NCI-H2107 (cell line): ENCODE data around the gene C3.

Experiments used
- DNase-seq: peaks from one replicate; lab custom pipeline; 2025; lab: John Stamatoyannopoulos, UW

C3 gene

GRCh38 chr19:6730941-6731670 is 10.7 kb upstream of the C3 start:
- no peak for DNase-seq

GRCh38 chr19:6730153-6730804 is 9.8 kb upstream of the C3 start:
- no peak for DNase-seq

DNA sequence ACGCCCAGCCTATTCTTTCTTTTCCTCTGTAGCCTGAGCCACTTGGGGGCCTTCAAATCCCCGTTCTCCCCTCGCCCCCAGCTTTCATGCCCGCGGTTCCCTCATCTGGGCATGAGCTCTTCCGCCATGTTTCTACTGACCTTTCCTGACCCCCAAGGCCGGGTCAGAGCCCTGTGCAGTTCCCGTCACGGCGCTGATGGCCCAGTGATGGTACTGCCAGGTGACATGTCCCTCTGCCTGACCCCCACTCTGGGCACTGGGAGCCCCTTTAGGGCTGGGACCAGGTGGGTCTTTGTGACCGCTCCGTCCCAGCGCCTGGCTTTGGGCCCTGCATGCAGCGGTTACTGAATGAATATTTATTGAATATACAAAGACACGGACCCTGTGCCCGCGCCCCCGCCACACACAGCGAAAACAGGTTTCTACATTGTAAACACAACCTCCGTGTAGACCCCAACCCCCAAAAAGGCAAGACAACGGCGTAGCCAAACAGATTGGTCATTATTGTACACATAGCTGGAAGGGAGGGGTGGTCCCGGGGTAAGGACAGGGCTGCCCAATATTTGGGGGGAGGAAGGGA is 9.2 kb upstream of the C3 start:
- no peak for DNase-seq

DNA sequence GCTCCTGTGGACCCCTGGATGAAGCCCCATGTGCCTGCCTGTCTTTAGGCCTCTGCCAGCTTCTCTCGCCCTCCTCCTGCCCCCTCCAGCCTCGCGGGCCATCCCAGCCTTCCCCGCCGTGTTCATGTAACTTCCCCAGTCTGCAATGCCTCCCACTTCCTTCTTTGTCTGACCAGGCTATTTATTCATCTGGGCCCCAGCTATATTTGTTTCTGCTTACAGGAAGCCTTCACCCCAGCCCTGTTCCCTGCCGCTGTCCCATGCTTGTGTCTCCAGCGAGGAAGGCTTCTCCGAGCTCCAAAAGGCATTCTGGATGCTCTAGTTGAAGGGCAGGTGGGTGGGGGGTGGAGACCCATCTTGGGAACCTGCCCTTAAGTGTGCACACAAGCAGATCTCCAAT is 7.9 kb upstream of the C3 start:
- no peak for DNase-seq

GRCh38 chr19:6725513-6726231 is 5.2 kb upstream of the C3 start:
- no peak for DNase-seq

- DNase-seq, result no peak
These were observed 4.4 kb upstream of the C3 start for GRCh38 chr19:6724631-6725492.

- no peak for DNase-seq
These were observed 3.3 kb upstream of the C3 start for GRCh38 chr19:6723738-6724137.

GRCh38 chr19:6723108-6723618 is 2.7 kb upstream of the C3 start:
- DNase-seq, result no peak

DNA sequence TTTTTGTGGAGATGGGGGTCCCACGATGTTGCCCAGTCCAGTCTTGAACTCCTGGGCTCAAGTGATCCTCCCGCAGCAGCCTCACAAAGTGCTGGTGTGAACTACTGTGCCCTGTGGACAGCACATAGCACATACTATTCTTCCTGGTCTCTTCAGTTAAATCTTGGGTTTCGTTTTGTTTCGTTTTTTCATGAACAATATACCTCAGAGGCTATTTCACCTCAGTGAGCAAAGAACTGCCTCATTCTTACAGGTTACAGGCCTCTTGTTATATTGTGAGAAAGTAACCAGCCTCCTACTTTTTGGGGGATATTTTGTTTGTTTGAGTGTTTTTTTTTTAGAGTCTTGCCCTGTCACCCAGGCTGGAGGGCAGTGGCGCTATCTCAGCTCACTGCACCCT is 1.3 kb upstream of the C3 start:
- DNase-seq, result no peak

GRCh38 chr19:6721138-6721474 is 656 bp upstream of the C3 start:
- no peak for DNase-seq

DNA sequence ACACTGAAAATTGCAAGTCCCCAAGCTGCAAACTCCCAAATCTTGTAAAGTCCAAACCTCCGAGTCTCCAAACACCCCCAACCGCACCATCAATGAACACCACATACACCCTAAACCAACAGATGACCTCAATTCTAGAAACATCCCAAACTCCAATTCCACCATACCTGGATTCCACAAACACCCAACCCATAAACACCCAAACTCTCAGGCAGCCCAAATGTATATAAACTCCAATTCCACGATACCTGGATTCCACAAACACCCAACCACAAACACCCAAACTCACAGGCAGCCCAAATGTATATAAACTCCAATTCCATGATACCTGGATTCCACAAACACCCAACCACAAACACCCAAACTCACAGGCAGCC is 470 bp downstream of the C3 start:
- DNase-seq, result no peak

DNA sequence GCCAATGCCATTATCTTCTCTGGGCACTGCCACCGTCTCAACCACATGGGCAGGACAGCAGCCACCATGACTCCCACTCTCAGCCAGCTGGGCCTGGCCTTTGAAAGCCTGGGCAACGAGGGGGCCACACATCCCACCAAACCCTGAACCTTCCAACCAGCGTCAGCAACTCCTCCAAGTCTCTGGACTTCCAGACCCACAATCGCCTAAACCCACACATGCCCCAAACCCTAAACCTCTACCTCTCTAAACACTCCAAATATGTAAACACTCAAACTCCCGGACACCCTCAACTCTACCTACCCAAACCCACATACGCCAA is 949 bp downstream of the C3 start:
- DNase-seq, result no peak

DNA sequence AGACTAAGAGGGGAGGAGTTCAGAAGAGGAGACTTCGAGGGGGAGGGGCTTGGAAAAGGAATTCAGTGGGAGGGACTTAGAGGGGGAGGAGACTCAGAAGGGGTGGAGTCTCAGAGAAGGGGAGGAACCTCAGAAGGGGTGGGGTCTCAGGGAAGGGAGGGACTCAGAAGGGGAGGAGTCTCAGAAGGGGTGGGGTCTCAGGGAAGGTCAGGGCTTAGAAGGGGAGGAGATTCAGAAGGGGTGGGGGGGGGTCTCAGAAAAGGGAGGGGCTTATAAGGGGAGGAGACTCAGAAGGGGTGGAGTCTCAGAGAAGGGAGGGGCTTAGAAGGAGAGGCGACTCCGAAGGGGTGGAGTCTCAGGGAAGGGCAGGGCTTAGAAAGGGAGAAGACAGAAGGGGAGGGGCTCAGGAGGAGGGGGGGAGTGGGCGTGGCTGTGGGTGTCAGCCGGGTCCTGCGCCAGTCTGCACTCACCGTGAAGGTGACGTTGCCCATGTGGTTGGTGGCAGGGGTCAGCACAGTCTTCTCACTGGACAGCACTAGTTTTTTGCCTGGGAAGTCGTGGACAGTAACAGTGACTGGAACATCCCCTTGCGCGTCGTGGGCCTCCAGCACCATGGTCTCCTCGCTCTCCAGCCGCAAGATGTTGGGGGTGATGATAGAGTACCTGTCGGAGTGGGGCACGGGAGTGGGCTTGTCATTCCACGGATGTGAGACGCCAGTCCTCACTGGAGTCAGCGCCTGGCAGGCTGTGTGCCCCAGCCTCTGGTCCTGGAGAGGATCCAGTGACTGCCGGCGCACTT is 1.5 kb downstream of the C3 start:
- no peak for DNase-seq

DNA sequence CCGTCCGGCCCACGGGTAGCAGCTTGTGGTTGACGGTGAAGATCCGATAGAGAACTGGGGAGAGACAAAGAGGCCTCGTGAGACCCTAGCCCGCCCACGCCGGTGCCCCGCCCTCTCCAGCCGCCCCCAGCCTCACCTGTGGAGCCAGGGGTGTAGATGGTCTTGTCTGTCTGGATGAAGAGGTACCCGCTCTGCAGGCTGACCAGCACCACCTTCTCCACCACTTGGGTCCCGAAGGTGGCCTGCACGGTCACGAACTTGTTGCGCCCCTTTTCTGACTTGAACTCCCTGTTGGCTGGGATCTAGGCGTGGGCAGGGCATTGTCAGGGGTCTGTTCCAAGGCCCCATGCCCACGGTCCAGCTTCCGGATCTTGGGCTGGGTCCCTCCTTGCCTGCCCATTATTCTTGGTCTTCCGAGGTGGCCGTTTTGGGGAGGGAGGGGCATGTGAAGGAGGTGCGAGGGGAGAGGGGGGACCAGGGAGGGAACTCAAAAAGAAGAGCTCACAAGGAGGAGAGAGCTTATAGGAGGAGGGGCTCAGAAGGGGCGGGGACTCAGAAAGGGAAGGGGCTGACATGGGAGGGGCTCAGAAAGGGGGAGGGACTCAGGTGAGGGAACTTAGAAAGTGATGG is 2.2 kb downstream of the C3 start:
- no peak for DNase-seq

DNA sequence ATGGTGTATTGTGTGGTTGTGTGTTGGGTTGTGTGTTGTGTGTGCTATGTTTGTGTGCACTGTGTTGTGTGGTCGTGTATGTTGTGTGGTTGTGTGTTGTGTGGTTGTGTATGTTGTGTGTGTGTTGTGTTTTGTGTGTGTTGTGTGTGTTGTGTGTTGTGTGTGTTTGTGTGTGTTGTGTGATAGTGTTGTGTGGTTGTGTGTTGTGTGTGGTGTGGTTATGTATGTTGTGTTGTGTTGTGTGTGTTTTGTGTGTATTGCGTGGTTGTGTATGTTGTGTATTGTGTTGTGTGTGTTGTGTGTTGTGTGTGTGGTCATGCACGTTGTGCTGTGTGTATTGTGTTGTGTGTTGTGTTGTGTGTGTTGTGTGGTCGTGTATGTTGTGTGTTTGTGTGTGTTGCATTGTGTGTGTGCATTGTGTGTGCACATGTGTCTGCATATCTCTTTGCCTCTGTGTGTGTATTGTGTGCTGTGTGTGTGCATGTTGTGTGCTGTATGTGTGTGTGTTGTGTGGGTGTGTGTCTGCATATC is 2.9 kb downstream of the C3 start:
- DNase-seq, result no peak

GRCh38 chr19:6717036-6717435 is 3.4 kb downstream of the C3 start:
- DNase-seq, result no peak

DNA sequence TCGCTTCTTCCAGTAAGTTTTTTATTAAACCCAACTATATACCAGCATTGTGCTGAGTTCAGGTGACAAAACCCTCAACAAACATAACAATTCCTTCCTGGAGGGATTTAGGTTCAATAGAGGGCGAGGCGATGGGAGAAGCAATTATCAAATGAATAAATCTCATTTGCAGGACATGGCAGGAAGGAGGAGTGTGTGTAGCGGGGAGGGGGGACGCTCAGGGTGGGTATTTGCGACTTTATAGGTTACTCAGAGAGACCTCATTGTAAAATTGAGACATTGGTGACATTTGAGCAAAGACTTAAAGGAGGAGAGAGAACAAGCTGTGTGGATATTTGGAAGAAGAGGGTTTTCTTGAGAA is 3.9 kb downstream of the C3 start:
- DNase-seq, result no peak

DNA sequence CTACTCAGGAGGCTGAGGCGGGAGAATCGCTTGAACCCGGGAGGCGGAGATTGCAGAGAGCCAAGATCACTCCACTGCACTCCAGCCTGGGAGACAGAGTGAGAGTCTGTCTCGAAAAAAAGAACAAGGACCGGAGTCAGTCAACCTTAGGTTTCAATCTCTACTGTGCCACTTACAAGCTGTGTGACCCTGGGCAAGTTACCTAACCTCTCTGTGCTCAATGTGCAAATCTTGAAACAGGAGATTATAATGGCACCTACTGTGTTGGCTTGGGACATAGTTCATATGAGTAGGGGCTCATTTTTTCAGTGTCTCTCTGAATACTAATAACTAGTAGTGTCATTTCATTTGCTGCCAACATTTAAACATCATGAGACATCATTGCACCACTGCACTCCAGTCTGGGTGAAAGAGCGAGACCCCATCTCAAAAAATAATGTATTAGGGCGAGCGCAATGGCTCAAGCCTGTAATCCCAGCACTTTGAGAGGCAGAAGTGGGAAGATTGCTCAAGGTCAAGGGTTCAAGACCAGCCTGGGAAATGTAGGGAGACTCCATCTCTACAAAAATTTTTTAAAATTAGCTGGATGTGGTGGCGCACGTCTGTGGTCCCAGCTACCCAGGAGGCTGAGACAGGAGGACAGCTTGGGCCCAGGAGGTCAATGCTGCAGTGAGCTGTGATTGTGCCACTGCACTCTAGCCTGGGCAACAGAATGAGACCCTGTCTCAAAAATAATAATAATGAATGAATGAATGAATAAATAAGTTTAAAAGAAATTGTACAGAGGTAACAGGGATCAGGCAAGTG is 5.5 kb downstream of the C3 start:
- no peak for DNase-seq

DNA sequence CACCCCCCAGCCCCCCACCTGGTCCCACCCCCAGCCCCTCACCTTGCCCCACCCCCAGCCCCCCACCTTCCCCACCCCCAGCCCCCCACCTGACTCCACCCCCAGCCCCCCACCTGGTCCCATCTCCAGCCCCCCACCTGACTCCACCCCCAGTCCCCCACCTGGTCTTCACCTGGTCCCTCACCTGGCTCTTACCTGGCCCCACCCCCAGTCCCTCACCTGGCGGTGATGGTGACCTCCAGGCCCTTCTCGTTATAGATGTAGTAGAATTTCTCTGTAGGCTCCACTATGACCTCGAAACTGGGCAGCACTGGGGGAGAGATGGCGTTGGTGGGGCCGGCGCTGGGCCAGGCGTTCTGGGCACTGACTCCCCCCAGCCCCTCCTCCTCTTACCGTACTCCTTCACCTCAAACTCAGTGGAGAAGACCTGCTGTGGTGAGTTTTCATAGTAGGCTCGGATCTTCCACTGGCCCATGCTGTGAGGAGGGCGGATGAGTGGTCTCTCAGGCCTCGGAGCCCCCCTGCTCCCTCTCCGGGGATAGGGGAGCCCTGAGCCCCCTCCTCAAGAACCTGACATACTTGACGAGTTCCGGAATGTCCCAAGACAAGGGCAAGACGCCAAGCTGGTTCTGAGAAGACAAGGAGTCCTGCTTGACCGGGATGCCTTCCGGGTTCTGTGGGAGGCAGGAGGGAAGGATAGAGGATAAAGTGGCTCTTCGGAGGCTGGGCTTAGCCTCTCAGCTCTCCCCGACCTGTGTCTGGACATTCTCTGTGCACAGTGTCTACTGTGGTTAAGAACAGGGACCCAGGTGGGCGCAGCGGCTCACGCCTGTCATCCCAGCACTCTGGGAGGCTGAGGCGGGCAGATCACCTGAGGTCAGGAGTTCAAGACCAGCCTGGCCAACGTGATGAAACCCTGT is 6.4 kb downstream of the C3 start:
- no peak for DNase-seq
